Neural progenitor cell (in vitro differentiated cells): Measurements from ENCODE around the gene FBXL4.
A peak's percentile ranks its signal among the peaks of the same experiment; 100 is the strongest.

Experiments
- CTCF ChIP-seq: fragments of 200-600 bp; sonication (generic); IDR thresholded peaks from 2 replicates; pipeline ENCODE4 v1.5.1; 2017; ENCODE audit warnings: antibody characterized with exemption, mild to moderate bottlenecking
- EZH2 ChIP-seq: fragments of 200-600 bp; sonication (generic); IDR thresholded peaks from 2 replicates; pipeline ENCODE4 v1.6.1; 2017; ENCODE audit warnings: antibody characterized with exemption, mild to moderate bottlenecking, moderate library complexity
- EZH2phosphoT487 ChIP-seq: fragments of 200-600 bp; sonication (generic); IDR thresholded peaks from 2 replicates; pipeline ENCODE4 v1.6.1; 2017; ENCODE audit warnings: antibody characterized with exemption

GRCh38 chr6:98823428-98824161, 124.2 kb downstream of the FBXL4 start:
- no peak for TF ChIP-seq CTCF
- no peak for TF ChIP-seq EZH2phosphoT487
- peak; percentile 12 for TF ChIP-seq EZH2
